Stimulated activated CD4-positive, alpha-beta T cell treated with anti-CD3 and anti-CD28 coated beads, Interleukin-4, amount 100 ng/mL, for 24 hours (primary cell): ENCODE data around the gene VIPR2.
"Not testable (repeated sequence)": the region's sequence is repeated elsewhere in the genome, so short reads cannot be mapped to it uniquely, and the experiment has no call there.

ENCODE experiments used
- DNase-seq: peaks from one replicate; pipeline ENCODE4 v3.0.0-alpha.2; 2020

VIPR2 gene

DNA sequence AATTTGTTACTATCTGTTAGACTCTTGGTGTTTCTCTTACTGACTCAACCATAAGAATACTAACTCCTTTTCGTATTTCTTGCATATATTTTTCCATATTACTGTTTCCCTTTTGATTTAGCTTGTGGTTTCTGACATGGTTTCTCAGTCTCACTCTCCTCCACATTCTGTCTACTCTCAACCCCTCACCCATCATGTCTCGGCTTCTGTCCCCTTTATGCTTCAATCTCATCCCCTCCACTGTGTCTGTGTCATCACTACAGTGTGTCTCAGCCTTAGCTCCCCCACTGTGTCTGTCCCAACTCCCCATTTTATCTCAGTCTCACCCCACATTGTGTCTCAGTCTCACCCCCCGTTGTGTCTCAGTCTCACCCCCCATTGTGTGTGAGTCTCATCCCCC, 126.9 kb downstream of the VIPR2 start:
- peak; percentile 23 for DNase-seq

- DNase-seq = no peak
Measured at GRCh38 chr7:159017210-159017609, 127.5 kb downstream of the VIPR2 start.

DNA sequence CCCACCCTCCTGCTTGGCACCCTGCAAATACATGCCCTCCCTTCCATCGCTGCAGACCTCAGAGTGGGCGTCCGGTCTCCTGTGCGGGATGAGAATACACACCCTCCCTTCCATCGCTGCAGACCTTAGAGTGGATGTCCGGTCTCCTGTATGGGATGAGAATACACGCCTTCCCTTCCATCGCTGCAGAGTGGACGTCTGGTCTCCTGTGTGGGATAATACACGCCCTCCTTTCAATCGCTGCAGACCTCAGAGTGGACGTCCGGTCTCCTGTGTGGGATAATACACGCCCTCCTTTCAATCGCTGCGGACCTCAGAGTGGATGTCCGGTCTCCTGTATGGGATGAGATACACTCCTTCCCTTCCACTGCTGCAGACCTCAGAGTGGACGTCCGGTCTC, 128.1 kb downstream of the VIPR2 start:
- no peak for DNase-seq

DNA sequence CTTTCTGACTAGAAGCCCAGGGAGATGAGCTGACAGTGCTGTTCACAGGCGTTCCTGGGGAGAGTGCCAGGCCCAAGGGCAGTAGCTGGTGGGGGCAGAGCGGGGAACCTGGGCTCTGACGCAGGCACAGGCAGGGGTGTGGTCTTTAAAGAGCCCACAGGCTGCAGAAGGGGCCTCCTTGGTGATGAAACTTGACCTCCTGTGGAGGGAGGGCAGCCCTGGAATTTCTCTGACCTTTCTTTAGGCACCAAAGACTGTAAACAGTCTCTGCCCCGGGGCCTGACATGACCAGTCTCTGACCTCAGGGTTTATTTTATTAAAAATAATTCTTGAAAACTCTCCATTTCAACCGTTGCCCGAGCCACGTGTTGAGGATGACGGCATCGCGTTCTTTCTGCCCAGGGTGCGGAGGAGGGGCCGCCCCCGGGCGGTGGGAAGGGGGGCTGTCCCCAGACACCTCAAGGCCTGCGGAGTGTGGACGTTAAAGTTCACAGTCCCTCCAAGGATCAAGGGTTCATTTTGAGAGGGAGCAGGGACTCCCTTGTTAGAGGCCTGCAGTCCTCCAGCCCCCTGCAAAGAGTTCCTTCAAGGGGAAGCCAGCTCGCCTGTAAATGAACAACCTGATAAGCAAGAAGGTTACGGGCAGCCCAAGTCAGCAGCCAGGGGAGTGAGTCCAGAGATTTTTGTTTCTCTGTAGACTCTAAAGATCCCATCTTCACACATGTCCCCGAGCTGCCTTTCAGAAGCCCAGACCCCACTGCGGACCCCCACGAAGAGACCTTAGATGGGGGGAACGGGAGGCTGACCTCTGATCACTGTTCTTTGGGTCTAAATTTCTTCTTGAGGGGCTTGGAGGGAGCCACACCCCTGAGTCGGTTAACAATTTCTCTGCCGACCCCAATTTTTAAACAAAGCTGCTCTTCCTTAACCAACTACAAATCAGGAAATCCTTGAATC, 128.9 kb downstream of the VIPR2 start:
- DNase-seq = no peak

DNA sequence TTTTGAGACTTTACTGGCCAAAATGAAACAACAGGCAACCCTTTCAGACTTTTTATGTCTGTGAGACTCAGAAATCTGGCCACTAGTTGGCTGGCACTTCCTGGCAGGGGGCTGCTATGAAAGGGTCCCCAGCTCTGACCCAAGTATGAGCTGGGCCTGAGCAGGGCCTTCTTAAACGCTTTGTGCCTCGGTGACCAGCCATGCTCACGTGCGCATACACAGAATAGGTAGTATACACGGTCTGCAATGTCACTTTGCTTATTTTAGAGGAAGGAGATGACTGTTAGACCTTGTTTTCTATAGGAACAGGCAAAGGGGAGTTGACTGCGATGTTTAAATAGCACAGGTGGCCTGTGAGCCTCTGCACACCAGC, 129.6 kb downstream of the VIPR2 start:
- DNase-seq = no peak

GRCh38 chr7:159014297-159015062, 130.2 kb downstream of the VIPR2 start:
- no peak for DNase-seq

DNA sequence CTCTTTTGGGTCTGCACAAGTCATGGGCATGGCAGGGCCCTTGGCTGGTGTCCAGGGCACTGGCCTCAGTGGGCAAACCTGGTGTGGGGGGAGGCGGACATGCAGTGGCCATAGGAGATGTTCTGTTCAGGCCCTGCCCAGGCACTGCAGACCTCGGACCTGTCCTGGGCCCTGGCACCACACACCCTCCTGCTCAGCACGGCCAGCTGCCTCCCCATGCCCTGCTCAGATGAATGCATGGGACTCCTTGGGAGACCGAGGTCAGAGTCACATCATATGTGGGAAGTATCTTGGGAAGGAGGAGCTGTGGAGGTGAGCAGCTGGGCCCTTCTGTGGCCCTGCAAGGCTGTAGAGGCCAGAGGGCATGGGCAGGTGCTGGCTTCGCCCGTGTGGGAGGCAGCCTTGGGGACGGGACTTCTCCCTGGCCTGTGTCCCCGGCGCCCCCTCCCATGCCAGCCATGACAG, 130.8 kb downstream of the VIPR2 start:
- no peak for DNase-seq

DNA sequence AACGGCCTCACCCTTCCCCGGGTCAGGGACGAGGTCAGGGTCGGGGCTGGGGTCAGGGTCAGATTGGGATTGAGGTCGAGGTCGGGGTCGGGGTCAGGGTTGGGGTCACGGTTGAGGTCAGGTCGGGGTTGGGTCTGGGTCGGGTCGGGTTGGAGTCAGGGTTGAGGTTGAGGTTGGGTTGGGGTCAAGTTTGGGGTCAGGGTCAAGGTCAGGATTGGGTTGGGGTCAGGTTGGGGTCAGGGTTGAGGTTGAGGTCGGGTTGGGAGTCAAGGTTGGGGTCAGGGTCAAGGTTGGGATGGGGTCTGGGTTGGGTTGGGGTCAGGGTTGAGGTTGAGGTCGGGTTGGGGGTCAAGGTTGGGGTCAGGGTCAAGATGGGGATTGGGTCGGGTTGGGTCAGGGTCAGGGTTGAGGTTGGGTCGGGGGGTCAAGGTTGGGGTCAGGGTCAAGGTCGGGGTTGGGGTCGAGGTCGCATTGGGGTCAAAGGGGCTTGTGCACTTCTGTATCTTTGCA, 131.4 kb downstream of the VIPR2 start:
- no peak for DNase-seq

GRCh38 chr7:159012353-159013069, 132.2 kb downstream of the VIPR2 start:
- DNase-seq = no peak

- DNase-seq = no peak
Measured at GRCh38 chr7:159011722-159012022, 133.0 kb downstream of the VIPR2 start.

GRCh38 chr7:159010937-159011721, 133.5 kb downstream of the VIPR2 start:
- DNase-seq = no peak

DNA sequence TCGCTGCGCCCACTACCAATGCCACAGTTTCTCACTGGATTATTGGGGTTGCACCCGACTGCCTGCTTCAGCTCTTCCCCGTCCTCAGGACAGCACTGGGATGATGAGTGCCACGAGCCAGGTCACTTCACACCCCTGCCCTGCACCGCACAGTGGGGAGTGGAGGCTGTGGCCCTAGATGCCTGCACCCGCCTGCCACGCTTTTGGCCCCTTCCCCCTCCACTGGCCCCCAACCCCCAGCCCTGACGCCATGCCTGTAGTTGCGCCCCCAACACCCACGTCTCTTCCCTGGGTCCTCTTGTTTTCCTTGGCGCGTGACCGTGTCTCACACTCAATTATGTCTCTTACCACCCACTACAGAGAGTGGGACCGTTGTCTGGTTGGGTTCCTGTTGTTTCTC, 134.3 kb downstream of the VIPR2 start:
- DNase-seq = no peak

GRCh38 chr7:159009951-159010350, 134.7 kb downstream of the VIPR2 start:
- no peak for DNase-seq

GRCh38 chr7:159008417-159008816, 136.2 kb downstream of the VIPR2 start:
- no peak for DNase-seq

- DNase-seq = no peak
Measured at GRCh38 chr7:159007996-159008389, 136.7 kb downstream of the VIPR2 start.

DNA sequence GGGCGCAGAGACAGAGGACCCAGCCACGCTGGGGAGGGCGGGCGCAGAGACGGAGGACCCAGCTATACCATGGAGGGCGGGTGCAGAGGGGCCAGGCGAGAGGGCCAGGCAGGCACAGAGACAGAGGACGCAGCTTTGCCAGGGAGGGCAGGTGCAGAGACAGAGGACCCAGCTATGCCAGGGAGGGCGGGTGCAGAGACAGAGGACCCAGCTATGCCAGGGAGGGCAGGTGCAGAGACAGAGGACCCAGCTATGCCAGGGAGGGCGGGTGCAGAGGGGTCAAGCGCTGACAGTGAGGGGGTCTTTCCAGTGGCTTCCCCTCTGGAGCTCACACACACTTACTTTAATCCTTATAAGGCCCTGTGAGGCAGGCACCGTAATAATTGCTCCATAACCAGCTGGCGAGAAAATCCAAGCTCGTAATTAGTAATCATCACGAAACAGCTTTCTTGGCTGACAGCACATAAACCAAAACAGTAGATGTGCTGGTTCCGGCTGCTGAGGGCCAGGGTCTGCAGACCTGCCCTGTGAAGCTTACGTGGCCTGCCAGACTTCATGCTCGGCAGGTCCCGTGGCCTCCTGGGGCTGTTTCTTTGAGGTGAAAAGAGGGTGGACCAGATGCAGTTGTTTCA, 137.2 kb downstream of the VIPR2 start:
- no peak for DNase-seq

DNA sequence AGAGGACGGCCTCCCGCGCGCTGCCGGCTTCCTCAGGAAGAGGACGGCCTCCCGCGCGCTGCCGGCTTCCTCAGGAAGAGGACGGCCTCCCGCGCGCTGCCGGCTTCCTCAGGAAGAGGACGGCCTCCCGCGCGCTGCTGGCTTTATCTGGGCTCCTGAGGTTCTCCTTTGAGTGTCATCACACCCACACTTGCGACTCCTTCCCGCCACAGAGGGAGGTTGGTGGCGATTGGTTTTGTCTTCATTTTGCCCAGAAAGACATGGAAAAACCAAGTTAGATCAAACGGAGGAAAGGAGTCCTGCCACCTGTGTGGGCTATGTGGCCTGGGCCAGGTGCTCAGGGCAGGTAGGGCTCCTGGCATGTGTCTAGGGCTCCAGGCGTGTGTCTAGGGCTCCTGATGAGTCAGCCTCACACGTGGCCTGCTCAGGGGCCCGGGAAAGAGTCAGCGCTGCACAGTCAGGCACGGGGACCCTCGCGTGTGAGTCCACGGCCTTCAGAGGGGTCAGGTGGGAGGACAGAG, 138.0 kb downstream of the VIPR2 start:
- no peak for DNase-seq

DNA sequence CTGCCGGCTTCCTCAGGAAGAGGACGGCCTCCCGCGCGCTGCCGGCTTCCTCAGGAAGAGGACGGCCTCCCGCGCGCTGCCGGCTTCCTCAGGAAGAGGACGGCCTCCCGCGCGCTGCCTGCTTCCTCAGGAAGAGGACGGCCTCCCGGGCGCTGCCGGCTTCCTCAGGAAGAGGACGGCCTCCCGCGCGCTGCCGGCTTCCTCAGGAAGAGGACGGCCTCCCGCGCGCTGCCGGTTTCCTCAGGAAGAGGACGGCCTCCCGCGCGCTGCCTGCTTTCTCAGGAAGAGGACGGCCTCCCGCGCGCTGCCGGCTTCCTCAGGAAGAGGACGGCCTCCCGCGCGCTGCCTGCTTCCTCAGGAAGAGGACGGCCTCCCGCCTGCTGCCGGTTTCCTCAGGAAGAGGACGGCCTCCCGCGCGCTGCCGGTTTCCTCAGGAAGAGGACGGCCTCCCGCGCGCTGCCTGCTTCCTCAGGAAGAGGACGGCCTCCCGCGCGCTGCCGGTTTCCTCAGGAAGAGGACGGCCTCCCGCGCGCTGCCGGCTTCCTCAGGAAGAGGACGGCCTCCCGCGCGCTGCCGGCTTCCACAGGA, 138.6 kb downstream of the VIPR2 start:
- DNase-seq = not testable (repeated sequence)

- DNase-seq = no peak
Measured at GRCh38 chr7:159005618-159006017, 139.0 kb downstream of the VIPR2 start.

DNA sequence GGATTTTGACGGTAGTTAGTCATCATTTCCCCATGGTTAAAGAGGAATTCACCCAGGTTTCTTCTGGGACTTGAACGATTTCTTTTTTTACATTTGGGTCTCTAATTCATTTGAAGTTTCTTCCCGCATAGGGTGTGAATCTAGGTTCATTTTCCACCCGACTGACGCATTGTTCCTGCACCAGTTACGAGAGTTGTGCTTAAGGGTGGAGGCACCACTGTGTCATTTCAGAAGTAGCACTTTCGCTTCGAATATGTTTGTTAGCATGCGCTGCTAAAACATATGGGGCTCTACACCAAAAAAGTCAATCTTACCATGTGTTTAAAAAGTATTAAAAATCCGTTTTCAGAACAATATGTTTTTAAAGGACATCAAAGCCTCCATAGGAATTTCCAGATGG, 140.3 kb downstream of the VIPR2 start:
- peak; percentile 52 for DNase-seq

GRCh38 chr7:159001811-159002210, 142.9 kb downstream of the VIPR2 start:
- DNase-seq = no peak
